GM12873 (cell line): Measurements from ENCODE around the gene IGBP1.

Experiments
- TF ChIP-seq, protein P1 (sequence below): IDR thresholded peaks from 2 replicates; pipeline ENCODE4 v1.5.1; 2012; ENCODE audit warnings: low read depth, mild to moderate bottlenecking, moderate library complexity, low read length, control low read depth; ENCODE audit not compliant: insufficient read depth; ENCODE audit errors: missing control alignments

Gene IGBP1

DNA sequence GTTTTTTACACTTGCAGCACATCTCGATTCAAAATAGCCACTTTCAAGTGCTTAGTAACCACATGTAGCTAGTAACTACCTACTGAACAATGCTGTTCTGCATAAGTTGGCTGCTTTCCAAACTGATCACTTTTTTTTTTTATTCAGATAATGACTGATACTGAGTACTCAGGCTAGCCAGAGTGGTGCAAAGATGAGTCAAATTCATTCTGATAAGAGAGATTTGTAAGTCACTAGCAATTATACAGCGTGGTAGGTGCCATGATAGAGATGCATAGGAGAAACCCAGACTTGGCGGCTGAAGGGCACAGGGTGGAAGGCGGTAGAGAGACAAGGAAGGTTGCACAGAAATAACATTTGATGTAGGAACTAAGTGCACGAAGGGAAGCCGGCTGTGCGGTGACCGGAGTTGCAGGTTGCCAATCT is 357 bp upstream of the IGBP1 start:
- TF ChIP-seq, protein P1, sequence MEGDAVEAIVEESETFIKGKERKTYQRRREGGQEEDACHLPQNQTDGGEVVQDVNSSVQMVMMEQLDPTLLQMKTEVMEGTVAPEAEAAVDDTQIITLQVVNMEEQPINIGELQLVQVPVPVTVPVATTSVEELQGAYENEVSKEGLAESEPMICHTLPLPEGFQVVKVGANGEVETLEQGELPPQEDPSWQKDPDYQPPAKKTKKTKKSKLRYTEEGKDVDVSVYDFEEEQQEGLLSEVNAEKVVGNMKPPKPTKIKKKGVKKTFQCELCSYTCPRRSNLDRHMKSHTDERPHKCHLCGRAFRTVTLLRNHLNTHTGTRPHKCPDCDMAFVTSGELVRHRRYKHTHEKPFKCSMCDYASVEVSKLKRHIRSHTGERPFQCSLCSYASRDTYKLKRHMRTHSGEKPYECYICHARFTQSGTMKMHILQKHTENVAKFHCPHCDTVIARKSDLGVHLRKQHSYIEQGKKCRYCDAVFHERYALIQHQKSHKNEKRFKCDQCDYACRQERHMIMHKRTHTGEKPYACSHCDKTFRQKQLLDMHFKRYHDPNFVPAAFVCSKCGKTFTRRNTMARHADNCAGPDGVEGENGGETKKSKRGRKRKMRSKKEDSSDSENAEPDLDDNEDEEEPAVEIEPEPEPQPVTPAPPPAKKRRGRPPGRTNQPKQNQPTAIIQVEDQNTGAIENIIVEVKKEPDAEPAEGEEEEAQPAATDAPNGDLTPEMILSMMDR: no peak

DNA sequence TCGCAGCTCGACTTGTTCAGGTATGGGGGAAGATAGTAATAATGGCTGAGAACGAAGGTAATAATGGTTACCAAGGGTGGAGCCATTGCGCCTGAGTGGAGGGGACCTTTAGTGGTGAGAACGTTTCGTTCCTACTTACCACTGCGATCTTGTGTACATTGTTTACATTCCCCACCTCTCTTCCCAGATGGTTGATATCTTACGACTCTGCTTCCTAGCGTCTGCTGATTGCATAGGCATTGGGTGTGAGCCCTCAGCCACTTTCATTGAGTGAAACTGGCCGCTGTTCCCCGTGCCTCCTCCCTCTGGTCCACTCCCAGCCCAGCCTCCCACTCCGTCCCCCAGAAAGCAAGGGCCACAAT is 850 bp downstream of the IGBP1 start:
- TF ChIP-seq, protein P1: no peak

GRCh38 chrX:70138622-70139021 is 5.4 kb downstream of the IGBP1 start:
- TF ChIP-seq, protein P1: no peak

GRCh38 chrX:70139736-70140135 is 6.5 kb downstream of the IGBP1 start:
- TF ChIP-seq, protein P1: no peak

GRCh38 chrX:70141373-70141772 is 8.1 kb downstream of the IGBP1 start:
- TF ChIP-seq, protein P1: no peak

GRCh38 chrX:70166601-70167590 is 33.6 kb downstream of the IGBP1 start:
- TF ChIP-seq, protein P1: no peak

DNA sequence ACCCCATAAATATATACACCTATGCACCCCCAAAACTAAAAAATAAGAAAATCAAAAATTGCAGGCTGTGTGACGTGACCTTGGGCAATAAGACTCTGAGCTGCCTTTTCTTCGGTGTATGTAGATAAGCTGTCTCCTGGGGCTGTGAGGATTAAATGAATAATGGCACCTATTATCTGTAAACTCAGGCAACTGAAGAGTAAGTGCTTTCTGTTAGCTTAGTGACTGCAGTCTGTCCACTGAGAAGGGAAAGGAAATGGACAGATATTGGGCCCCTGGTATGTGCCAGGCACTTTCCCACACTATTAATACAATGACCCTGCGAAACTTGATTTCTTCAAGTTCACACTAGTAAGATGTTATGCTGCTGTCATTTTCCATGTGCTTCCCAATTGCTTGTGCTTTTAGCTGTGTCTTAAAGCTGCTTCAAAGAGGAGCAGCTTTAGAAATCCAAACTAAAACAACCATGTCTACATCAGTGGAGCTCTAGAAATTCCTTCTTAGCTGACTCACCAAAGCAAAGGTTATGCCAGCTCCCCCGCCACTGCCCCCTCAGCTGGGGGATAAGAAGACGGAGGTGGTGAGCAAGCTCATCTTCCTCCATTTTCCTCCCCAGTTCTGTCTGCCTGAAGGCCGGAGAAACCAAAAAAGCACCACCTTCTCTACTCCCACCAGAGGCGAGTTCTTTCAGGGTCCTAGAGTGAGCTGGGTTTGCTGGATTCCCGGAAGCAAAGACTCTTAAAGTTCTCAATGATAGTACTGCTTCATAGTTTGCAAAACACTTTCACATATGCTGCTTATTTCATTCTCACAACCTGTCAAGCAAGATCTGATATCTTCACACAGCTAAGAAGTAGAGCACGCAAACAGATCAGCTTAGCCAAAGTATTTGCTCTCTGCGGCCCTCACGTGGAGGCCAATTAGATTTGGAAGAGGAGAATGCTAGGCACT is 35.3 kb downstream of the IGBP1 start:
- TF ChIP-seq, protein P1: no peak
